ENCODE measurements around the gene DNAJB11. TPM values are rescaled to one million over a fixed set of nuclear protein-coding genes. Genes with fewer than 3 reads are reported as not detected.

Gene DNAJB11
- polyA plus RNA-seq, 12 donors, result 31.9 to 50.3 (median 44.9) TPM; not detected in 1

Other genes starting within 250 kb of the DNAJB11 start
- gene DGKG, start 208.5 kb upstream of the DNAJB11 start, polyA plus RNA-seq (ENCODE audit: insufficient read length in 12 of 12), result 1 to 10 TPM in 9 of 12 donors, under 1 TPM in 1, not detected in 2; 0.73 to 3.5 (median 2.0) TPM
- 1 to 10 TPM in 10 of 12 donors, not detected in 2; 1.6 to 7.0 (median 3.2) TPM for gene CRYGS, start 26.3 kb upstream of the DNAJB11 start, polyA plus RNA-seq (ENCODE audit: insufficient read length in 12 of 12)
- 10 to 100 TPM in 11 of 12 donors, not detected in 1; 10.4 to 16.5 (median 13.0) TPM for gene TBCCD1, start 3.4 kb upstream of the DNAJB11 start, polyA plus RNA-seq (ENCODE audit: insufficient read length in 12 of 12)
- gene AHSG, start 42.3 kb downstream of the DNAJB11 start, polyA plus RNA-seq (ENCODE audit: insufficient read length in 12 of 12), result 10 to 100 TPM in 1 of 12 donors, 1 to 10 TPM in 3, under 1 TPM in 6, not detected in 2; 0.13 to 70.1 (median 0.57) TPM
- under 1 TPM in 7 of 12 donors, not detected in 5; 0.11 to 0.69 (median 0.36) TPM for gene FETUB, start 69.7 kb downstream of the DNAJB11 start, polyA plus RNA-seq (ENCODE audit: insufficient read length in 12 of 12)
- 1 to 10 TPM in 1 of 12 donors, under 1 TPM in 5, not detected in 6; 0.04 to 2.7 (median 0.19) TPM for gene HRG, start 95.3 kb downstream of the DNAJB11 start, polyA plus RNA-seq (ENCODE audit: insufficient read length in 12 of 12)
- 1 to 10 TPM in 1 of 12 donors, under 1 TPM in 6, not detected in 5; 0.07 to 4.0 (median 0.33) TPM for gene KNG1, start 146.6 kb downstream of the DNAJB11 start, polyA plus RNA-seq (ENCODE audit: insufficient read length in 12 of 12)
- gene EIF4A2, start 212.9 kb downstream of the DNAJB11 start, polyA plus RNA-seq (ENCODE audit: insufficient read length in 12 of 12), result 100 to 1,000 TPM in 11 of 12 donors, not detected in 1; 447 to 655 (median 578) TPM
- 10 to 100 TPM in 11 of 12 donors, not detected in 1; 16.7 to 46.8 (median 27.5) TPM for gene RFC4, start 235.8 kb downstream of the DNAJB11 start, polyA plus RNA-seq (ENCODE audit: insufficient read length in 12 of 12)

All from muscle of arm (tissue), 12 donors.